CD4-positive, CD25-positive, alpha-beta regulatory T cell (primary cell): ENCODE results near the gene LST1. TPM values are rescaled to one million over a fixed set of nuclear protein-coding genes. Genes with fewer than 3 reads are reported as not detected.

Experiments used
- ATAC-seq, 2 donors: fragments of 150-1000 bp; cut with Tn5 transposase; one replicate each; pipeline ENCODE4 v1.10.0; 2021; ENCODE audit warnings: low read depth in 2 of 2, moderate number of reproducible peaks in 2 of 2, moderate library complexity in 1 of 2
- DNase-seq, 3 donors: peaks; one replicate each; pipeline versions ENCODE4 v3.0.0 to v3.0.0-alpha.2; 2012 to 2022; ENCODE audit warnings: mixed read lengths in 1 of 3
- H3K27ac ChIP-seq: one replicate; pipeline ENCODE4 v1.7.0; 2013; ENCODE audit warnings: mild to moderate bottlenecking, low read length; ENCODE audit not compliant: insufficient read depth, poor library complexity, severe bottlenecking
- H3K27me3 ChIP-seq: one replicate; pipeline ENCODE4 v1.7.0; 2013; ENCODE audit warnings: low read length; ENCODE audit not compliant: control insufficient read depth, insufficient read depth
- H3K36me3 ChIP-seq: one replicate; pipeline ENCODE4 v1.7.0; 2013; ENCODE audit warnings: mild to moderate bottlenecking, low read length, moderate library complexity; ENCODE audit not compliant: control insufficient read depth, insufficient read depth
- H3K4me1 ChIP-seq: 2 replicates; pipeline ENCODE4 v1.7.0; 2013; ENCODE audit warnings: mild to moderate bottlenecking, low read length; ENCODE audit not compliant: insufficient read depth, control insufficient read depth, poor library complexity, severe bottlenecking
- H3K4me3 ChIP-seq: one replicate; pipeline ENCODE4 v1.7.0; 2013; ENCODE audit warnings: low read depth, mild to moderate bottlenecking, low read length, moderate library complexity
- H3K9me3 ChIP-seq, 2 experiments: 1 replicate in 1 of 2; 2 replicates in 1 of 2; pipeline ENCODE4 v1.7.0; 2013; ENCODE audit warnings: low read length in 2 of 2, mild to moderate bottlenecking in 1 of 2, moderate library complexity in 1 of 2; ENCODE audit not compliant: control insufficient read depth in 2 of 2
- H3K27ac Mint-ChIP-seq, 3 donors: one replicate each; pipeline ENCODE4 v1.8.0; 2020 to 2022; ENCODE audit warnings: mild to moderate bottlenecking in 3 of 3, mixed read lengths in 3 of 3, moderate library complexity in 2 of 3
- H3K27me3 Mint-ChIP-seq: one replicate; pipeline ENCODE4 v1.8.0; 2022; ENCODE audit warnings: mild to moderate bottlenecking, mixed read lengths
- H3K36me3 Mint-ChIP-seq: one replicate; pipeline ENCODE4 v1.8.0; 2020; ENCODE audit warnings: mixed read lengths
- H3K4me1 Mint-ChIP-seq, 4 donors: one replicate each; pipeline ENCODE4 v1.8.0; 2020 to 2022; ENCODE audit warnings: mixed read lengths in 4 of 4, mild to moderate bottlenecking in 1 of 4
- H3K4me3 Mint-ChIP-seq, 4 donors: one replicate each; pipeline ENCODE4 v1.8.0; 2020 to 2022; ENCODE audit warnings: mild to moderate bottlenecking in 4 of 4, mixed read lengths in 4 of 4, moderate library complexity in 3 of 4
- H3K9me3 Mint-ChIP-seq, 7 donors: one replicate each; pipeline ENCODE4 v1.8.0; 2020 to 2022; ENCODE audit warnings: mixed read lengths in 7 of 7, mild to moderate bottlenecking in 3 of 7, moderate library complexity in 2 of 7
- polyA plus RNA-seq, 4 donors: library from polyadenylated mRNA; unstranded; fragments of 300-500 nt; fragmentation: Illumina TruSeq; gene quantifications; one replicate each; pipeline ENCODE4 v1.2.3, GENCODE V29; 2021
- total RNA-seq: library from RNA; stranded (reverse); gene quantifications from one replicate; pipeline ENCODE4 v1.2.3, GENCODE V29; 2022

The LST1 gene
- total and polyA plus RNA-seq, 5 donors from 2014 or later, result 8.0 to 12.9 (median 9.1) TPM

GRCh38 chr6:31575335-31575901 is 10.7 kb upstream of the LST1 start, which contains the start of gene TNF:
Gene TNF (plus strand): TSS chr6:31575565. CDS start chr6:31575742, 177 bp downstream.
- DNase-seq (peak; percentile 50 to 91 (median 72)), ATAC-seq (peak in 1 of 2 donors; percentile 3)
- Histone ChIP-seq H3K9me3 (no peaks in the 10 kb centered on the region), H3K4me1 (peaks cover 97% of the 10 kb centered on the region), H3K4me3 (peak within 1 kb of the TSS; percentile 99), H3K27me3 (no peaks in the 10 kb centered on the region), H3K36me3 (peaks cover 10% of the 10 kb centered on the region), H3K27ac (peak within 1 kb of the TSS; percentile 95)
- Mint-ChIP-seq H3K27me3 (peaks cover 5% of the 10 kb centered on the region), H3K36me3 (peaks cover 33% of the 10 kb centered on the region), H3K27ac (peak within 1 kb of the TSS; percentile 98 to 100 (median 100)), H3K4me3 (peak within 1 kb of the TSS; percentile 99 to 100 (median 100)), H3K4me1 (peaks cover 6 to 96% (median 73%) of the 10 kb centered on the region in 4 donors), H3K9me3 (peaks cover 0 to 2% (median 0%) of the 10 kb centered on the region in 7 donors)

GRCh38 chr6:31575952-31576685 is 10.0 kb upstream of the LST1 start:
- H3K4me1 ChIP-seq, result peaks cover 92% of the 10 kb centered on the region
- DNase-seq (peak in 1 of 3 donors; percentile 31), ATAC-seq (no peak)
- H3K27me3 ChIP-seq, result no peaks in the 10 kb centered on the region
- H3K4me3 ChIP-seq, result peak overlapping the region; percentile 99
- Mint-ChIP-seq H3K4me1 (peaks cover 6 to 92% (median 70%) of the 10 kb centered on the region in 4 donors), H3K27ac (peak overlapping the region; percentile 98 to 100 (median 100)), H3K27me3 (peaks cover 5% of the 10 kb centered on the region), H3K4me3 (peak overlapping the region; percentile 99 to 100 (median 100)), H3K36me3 (peaks cover 38% of the 10 kb centered on the region), H3K9me3 (peaks cover 0 to 2% (median 0%) of the 10 kb centered on the region in 7 donors)
- no peaks in the 10 kb centered on the region for H3K9me3 ChIP-seq
- H3K36me3 ChIP-seq, result peaks cover 10% of the 10 kb centered on the region
- peak overlapping the region; percentile 95 for H3K27ac ChIP-seq

GRCh38 chr6:31576897-31577578 is 9.0 kb upstream of the LST1 start:
- Histone ChIP-seq H3K9me3 (no peaks in the 10 kb centered on the region), H3K36me3 (peaks cover 10% of the 10 kb centered on the region), H3K27me3 (no peaks in the 10 kb centered on the region), H3K4me3 (peak overlapping the region; percentile 99), H3K4me1 (peaks cover 85% of the 10 kb centered on the region), H3K27ac (peak overlapping the region; percentile 95)
- peak; percentile 47 to 84 (median 51) for DNase-seq
- Mint-ChIP-seq H3K4me1 (peaks cover 6 to 85% (median 63%) of the 10 kb centered on the region in 4 donors), H3K27ac (peak overlapping the region; percentile 98 to 100 (median 100)), H3K4me3 (peak overlapping the region; percentile 99 to 100 (median 100)), H3K36me3 (peaks cover 44% of the 10 kb centered on the region), H3K9me3 (peaks cover 0 to 2% (median 0%) of the 10 kb centered on the region in 7 donors), H3K27me3 (peaks cover 5% of the 10 kb centered on the region)
- peak in 1 of 2 donors; percentile 9 for ATAC-seq

GRCh38 chr6:31577579-31577966 is 8.5 kb upstream of the LST1 start:
- peaks cover 10% of the 10 kb centered on the region for H3K36me3 ChIP-seq
- peak overlapping the region; percentile 95 for H3K27ac ChIP-seq
- H3K27ac Mint-ChIP-seq, result peak overlapping the region; percentile 88 to 100 (median 98)
- H3K4me3 Mint-ChIP-seq, result peak overlapping the region; percentile 99 to 100 (median 100)
- H3K9me3 Mint-ChIP-seq, result peaks cover 0 to 2% (median 0%) of the 10 kb centered on the region in 7 donors
- H3K4me1 Mint-ChIP-seq, result peaks cover 2 to 83% (median 63%) of the 10 kb centered on the region in 4 donors
- H3K4me3 ChIP-seq, result peak overlapping the region; percentile 99
- DNase-seq (no peak), ATAC-seq (no peak)
- H3K36me3 Mint-ChIP-seq, result peaks cover 44% of the 10 kb centered on the region
- H3K9me3 ChIP-seq, result no peaks in the 10 kb centered on the region
- H3K27me3 ChIP-seq, result no peaks in the 10 kb centered on the region
- H3K4me1 ChIP-seq, result peaks cover 86% of the 10 kb centered on the region
- H3K27me3 Mint-ChIP-seq, result peaks cover 1% of the 10 kb centered on the region

GRCh38 chr6:31578184-31579118 is 7.6 kb upstream of the LST1 start:
- peak overlapping the region; percentile 99 for H3K4me3 ChIP-seq
- peaks cover 10% of the 10 kb centered on the region for H3K36me3 ChIP-seq
- H3K36me3 Mint-ChIP-seq, result peaks cover 47% of the 10 kb centered on the region
- DNase-seq (peak in 1 of 3 donors; percentile 54), ATAC-seq (no peak)
- H3K27ac ChIP-seq, result peak overlapping the region; percentile 95
- H3K27me3 Mint-ChIP-seq, result no peaks in the 10 kb centered on the region
- H3K27me3 ChIP-seq, result no peaks in the 10 kb centered on the region
- H3K4me1 Mint-ChIP-seq, result peaks cover 0 to 83% (median 64%) of the 10 kb centered on the region in 4 donors
- H3K9me3 ChIP-seq, result no peaks in the 10 kb centered on the region
- H3K4me1 ChIP-seq, result peaks cover 86% of the 10 kb centered on the region
- H3K27ac Mint-ChIP-seq, result peak overlapping the region; percentile 95 to 99 (median 98)
- H3K4me3 Mint-ChIP-seq, result peak overlapping the region; percentile 97 to 100 (median 99)
- peaks cover 0 to 2% (median 0%) of the 10 kb centered on the region in 7 donors for H3K9me3 Mint-ChIP-seq

GRCh38 chr6:31579119-31579505 is 7.0 kb upstream of the LST1 start:
- Histone ChIP-seq H3K36me3 (peaks cover 10% of the 10 kb centered on the region), H3K27ac (peak overlapping the region; percentile 95), H3K4me3 (peak overlapping the region; percentile 99), H3K27me3 (no peaks in the 10 kb centered on the region), H3K9me3 (no peaks in the 10 kb centered on the region), H3K4me1 (peaks cover 86% of the 10 kb centered on the region)
- peaks cover 47% of the 10 kb centered on the region for H3K36me3 Mint-ChIP-seq
- no peaks in the 10 kb centered on the region for H3K27me3 Mint-ChIP-seq
- H3K4me3 Mint-ChIP-seq, result peak overlapping the region; percentile 97 to 100 (median 99)
- H3K27ac Mint-ChIP-seq, result peak overlapping the region; percentile 95 to 99 (median 98)
- peak in 1 of 3 donors; percentile 50 for DNase-seq
- peaks cover 0 to 83% (median 61%) of the 10 kb centered on the region in 4 donors for H3K4me1 Mint-ChIP-seq
- peaks cover 0 to 2% (median 0%) of the 10 kb centered on the region in 7 donors for H3K9me3 Mint-ChIP-seq
- ATAC-seq, result no peak
